ENCODE measurements around the gene PSMA7. TPM values are rescaled to one million over a fixed set of nuclear protein-coding genes. Genes with fewer than 3 reads are reported as not detected.

PSMA7 gene
- total RNA-seq, 1 donor from 2014 or later, result 289 TPM

DNA sequence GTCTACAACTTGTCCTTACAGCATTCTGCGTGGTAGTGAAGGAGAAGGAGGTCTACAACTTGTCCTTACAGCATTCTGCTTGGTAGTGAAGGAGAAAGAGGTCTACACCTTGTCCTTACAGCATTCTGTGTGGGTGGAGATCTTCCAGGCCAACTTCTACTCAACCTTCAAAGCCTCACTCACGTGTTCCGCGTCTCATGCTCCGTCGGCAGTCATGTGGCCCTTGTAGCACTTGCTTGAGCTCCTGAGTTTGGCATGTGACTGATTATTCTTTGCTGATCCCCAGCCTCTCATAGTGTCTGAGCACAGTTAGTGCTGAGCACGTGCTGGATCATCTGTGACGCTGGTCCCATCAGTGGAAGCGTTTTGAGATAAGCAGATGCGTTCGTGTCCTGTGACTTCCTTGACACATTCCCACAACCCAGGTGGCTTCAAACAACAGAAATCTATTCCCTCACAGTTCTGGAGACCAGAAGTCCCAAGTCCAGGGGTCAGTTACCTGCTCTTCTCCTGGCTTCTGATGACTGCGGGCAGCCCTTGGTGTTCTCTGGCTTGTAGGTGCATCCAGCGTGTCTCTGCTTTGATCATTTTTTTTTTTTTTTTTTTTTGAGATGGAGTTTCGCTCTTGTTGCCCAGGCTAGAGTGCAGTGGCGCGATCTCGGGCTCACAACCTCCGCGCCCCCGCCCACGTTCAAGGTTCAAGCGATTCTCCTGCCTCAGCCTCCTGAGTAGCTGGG, 3.0 kb upstream of the PSMA7 start:
- Mint-ChIP-seq H3K4me3 (ENCODE audit: unreplicated experiment) (no peak overlapping the region), H3K36me3 (ENCODE audit: unreplicated experiment) (no peaks in the 10 kb centered on the region), H3K27me3 (ENCODE audit: unreplicated experiment) (peaks cover 20% of the 10 kb centered on the region), H3K4me1 (ENCODE audit: low read depth, unreplicated experiment) (peaks cover 26% of the 10 kb centered on the region), H3K9me3 (ENCODE audit: unreplicated experiment) (peaks cover 26% of the 10 kb centered on the region), H3K27ac (ENCODE audit: unreplicated experiment) (no peak overlapping the region)
- TF ChIP-seq CTCF (IDR thresholded peaks at IDR 0.05; ENCODE audit: partially characterized antibody, unreplicated experiment), result no peak
- DNase-seq, result no peak

GRCh38 chr20:62145688-62146018, 2.5 kb upstream of the PSMA7 start:
- no peak for TF ChIP-seq CTCF (IDR thresholded peaks at IDR 0.05; ENCODE audit: partially characterized antibody, unreplicated experiment)
- H3K36me3 Mint-ChIP-seq (ENCODE audit: unreplicated experiment), result no peaks in the 10 kb centered on the region

GRCh38 chr20:62143957-62144825, 997 bp upstream of the PSMA7 start:
- Mint-ChIP-seq H3K27me3 (ENCODE audit: unreplicated experiment) (peaks cover 18% of the 10 kb centered on the region), H3K27ac (ENCODE audit: unreplicated experiment) (peak overlapping the region; percentile 79), H3K4me1 (ENCODE audit: low read depth, unreplicated experiment) (peaks cover 25% of the 10 kb centered on the region), H3K9me3 (ENCODE audit: unreplicated experiment) (peaks cover 23% of the 10 kb centered on the region), H3K4me3 (ENCODE audit: unreplicated experiment) (peak overlapping the region; percentile 93), H3K36me3 (ENCODE audit: unreplicated experiment) (no peaks in the 10 kb centered on the region)
- no peak for TF ChIP-seq CTCF (IDR thresholded peaks at IDR 0.05; ENCODE audit: partially characterized antibody, unreplicated experiment)
- peak; percentile 70 for DNase-seq

More at GRCh38 chr20:62145688-62146018, 2.5 kb upstream of the PSMA7 start:
- Mint-ChIP-seq H3K9me3 (ENCODE audit: unreplicated experiment) (peaks cover 27% of the 10 kb centered on the region), H3K27me3 (ENCODE audit: unreplicated experiment) (peaks cover 20% of the 10 kb centered on the region), H3K4me3 (ENCODE audit: unreplicated experiment) (peak overlapping the region; percentile 93), H3K4me1 (ENCODE audit: low read depth, unreplicated experiment) (peaks cover 29% of the 10 kb centered on the region), H3K27ac (ENCODE audit: unreplicated experiment) (no peak overlapping the region)
- no peak for DNase-seq

GRCh38 chr20:62142252-62143080, 728 bp downstream of the PSMA7 start:
- no peak for TF ChIP-seq CTCF (IDR thresholded peaks at IDR 0.05; ENCODE audit: partially characterized antibody, unreplicated experiment)
- Mint-ChIP-seq H3K27me3 (ENCODE audit: unreplicated experiment) (peaks cover 21% of the 10 kb centered on the region), H3K4me3 (ENCODE audit: unreplicated experiment) (peak overlapping the region; percentile 98), H3K4me1 (ENCODE audit: low read depth, unreplicated experiment) (peaks cover 23% of the 10 kb centered on the region), H3K9me3 (ENCODE audit: unreplicated experiment) (peaks cover 29% of the 10 kb centered on the region), H3K27ac (ENCODE audit: unreplicated experiment) (peak overlapping the region; percentile 95), H3K36me3 (ENCODE audit: unreplicated experiment) (peaks cover 5% of the 10 kb centered on the region)
- DNase-seq, result peak; percentile 56
